HEK293 (cell line): ENCODE results near the gene CYB5D1.

Experiments used
- CTCF ChIP-seq: fragments of 450-650 bp; formaldehyde crosslinking; IDR thresholded peaks from 2 replicates; pipeline ENCODE4 v1.5.1; 2016; ENCODE audit warnings: missing biosample characterization, missing genetic modification characterization
- INSM2 ChIP-seq: fragments of 450-650 bp; formaldehyde crosslinking; IDR thresholded peaks from 2 replicates; pipeline ENCODE4 v1.5.1; 2016; ENCODE audit warnings: missing biosample characterization, missing genetic modification characterization
- KLF1 ChIP-seq: fragments of 450-650 bp; formaldehyde crosslinking; IDR thresholded peaks from 2 replicates; pipeline ENCODE4 v1.5.1; 2016; ENCODE audit warnings: missing biosample characterization, missing genetic modification characterization
- KLF8 ChIP-seq: fragments of 450-650 bp; formaldehyde crosslinking; IDR thresholded peaks from 2 replicates; pipeline ENCODE4 v1.5.1; 2016; ENCODE audit warnings: missing biosample characterization, missing genetic modification characterization
- OSR2 ChIP-seq: fragments of 450-650 bp; formaldehyde crosslinking; IDR thresholded peaks from 2 replicates; pipeline ENCODE4 v1.5.1; 2016; ENCODE audit warnings: missing biosample characterization, missing genetic modification characterization
- REPIN1 ChIP-seq: fragments of 450-650 bp; formaldehyde crosslinking; IDR thresholded peaks from 2 replicates; pipeline ENCODE4 v1.5.1; 2017; ENCODE audit warnings: missing biosample characterization, missing genetic modification characterization, low read depth
- SALL2 ChIP-seq: fragments of 450-650 bp; formaldehyde crosslinking; IDR thresholded peaks from 2 replicates; pipeline ENCODE4 v1.5.0; 2017; ENCODE audit warnings: missing biosample characterization, mild to moderate bottlenecking, missing genetic modification characterization, borderline replicate concordance
- ZBTB1 ChIP-seq: fragments of 450-650 bp; formaldehyde crosslinking; IDR thresholded peaks from 2 replicates; pipeline ENCODE4 v1.5.1; 2016; ENCODE audit warnings: missing biosample characterization, missing genetic modification characterization
- ZBTB10 ChIP-seq: fragments of 450-650 bp; formaldehyde crosslinking; IDR thresholded peaks from 2 replicates; pipeline ENCODE4 v1.5.1; 2016; ENCODE audit warnings: missing biosample characterization, missing genetic modification characterization
- ZBTB26 ChIP-seq: fragments of 450-650 bp; formaldehyde crosslinking; optimal IDR thresholded peaks from 2 replicates; pipeline ENCODE3; 2016; ENCODE audit warnings: missing biosample characterization, mild to moderate bottlenecking, missing genetic modification characterization
- ZNF155 ChIP-seq: fragments of 450-650 bp; formaldehyde crosslinking; IDR thresholded peaks from 2 replicates; pipeline ENCODE4 v1.5.1; 2016; ENCODE audit warnings: missing biosample characterization, missing genetic modification characterization
- ZNF24 ChIP-seq: fragments of 450-650 bp; formaldehyde crosslinking; IDR thresholded peaks from 2 replicates; pipeline ENCODE4 v1.5.1; 2016; ENCODE audit warnings: missing biosample characterization, missing genetic modification characterization
- ZNF26 ChIP-seq: fragments of 450-650 bp; formaldehyde crosslinking; IDR thresholded peaks from 2 replicates; pipeline ENCODE4 v1.5.1; 2016; ENCODE audit warnings: missing biosample characterization, missing genetic modification characterization
- ZNF280D ChIP-seq: fragments of 450-650 bp; formaldehyde crosslinking; IDR thresholded peaks from 2 replicates; pipeline ENCODE4 v1.5.1; 2016; ENCODE audit warnings: missing biosample characterization, missing genetic modification characterization
- ZNF292 ChIP-seq: fragments of 450-650 bp; formaldehyde crosslinking; IDR thresholded peaks from 2 replicates; pipeline ENCODE4 v1.5.1; 2016; ENCODE audit warnings: low read depth, missing biosample characterization, missing genetic modification characterization, borderline replicate concordance
- ZNF335 ChIP-seq: fragments of 450-650 bp; formaldehyde crosslinking; conservative IDR thresholded peaks from 2 replicates; pipeline ENCODE4 v1.5.1; 2016; ENCODE audit warnings: missing biosample characterization, missing genetic modification characterization
- ZNF404 ChIP-seq: fragments of 450-650 bp; formaldehyde crosslinking; IDR thresholded peaks from 2 replicates; pipeline ENCODE4 v1.5.1; 2017; ENCODE audit warnings: missing biosample characterization, missing genetic modification characterization
- ZNF449 ChIP-seq: fragments of 450-650 bp; formaldehyde crosslinking; IDR thresholded peaks from 2 replicates; pipeline ENCODE4 v1.5.1; 2017; ENCODE audit warnings: missing biosample characterization, mild to moderate bottlenecking, missing genetic modification characterization, moderate library complexity
- ZNF48 ChIP-seq: fragments of 450-650 bp; formaldehyde crosslinking; IDR thresholded peaks from 2 replicates; pipeline ENCODE4 v1.5.1; 2016; ENCODE audit warnings: missing biosample characterization, missing genetic modification characterization
- ZNF514 ChIP-seq: fragments of 450-650 bp; formaldehyde crosslinking; IDR thresholded peaks from 2 replicates; pipeline ENCODE4 v1.5.1; 2016; ENCODE audit warnings: missing biosample characterization, missing genetic modification characterization
- ZNF521 ChIP-seq: fragments of 450-650 bp; formaldehyde crosslinking; IDR thresholded peaks from 2 replicates; pipeline ENCODE4 v1.5.1; 2017; ENCODE audit warnings: missing biosample characterization, mild to moderate bottlenecking, missing genetic modification characterization
- ZNF610 ChIP-seq: fragments of 450-650 bp; formaldehyde crosslinking; IDR thresholded peaks from 2 replicates; pipeline ENCODE4 v1.5.1; 2016; ENCODE audit warnings: missing biosample characterization, missing genetic modification characterization, borderline replicate concordance
- ZNF629 ChIP-seq: fragments of 450-650 bp; formaldehyde crosslinking; IDR thresholded peaks from 2 replicates; pipeline ENCODE4 v1.5.1; 2017; ENCODE audit warnings: missing biosample characterization, missing genetic modification characterization
- ZNF843 ChIP-seq: fragments of 450-650 bp; formaldehyde crosslinking; IDR thresholded peaks from 2 replicates; pipeline ENCODE4 v1.5.1; 2016; ENCODE audit warnings: missing biosample characterization, missing genetic modification characterization
- ZSCAN30 ChIP-seq: fragments of 450-650 bp; IDR thresholded peaks from 2 replicates; pipeline ENCODE4 v1.5.1; 2018; ENCODE audit warnings: missing biosample characterization, mild to moderate bottlenecking, missing genetic modification characterization, moderate library complexity
- ZXDB ChIP-seq: fragments of 450-650 bp; formaldehyde crosslinking; IDR thresholded peaks from 2 replicates; pipeline ENCODE4 v1.5.1; 2016; ENCODE audit warnings: missing biosample characterization, missing genetic modification characterization

The CYB5D1 gene

GRCh38 chr17:7833795-7834541 is 23.8 kb upstream of the CYB5D1 start, which contains the start of gene KDM6B (continued):
- TF ChIP-seq ZNF610 (tag by site-specific recombination) = no peak
- TF ChIP-seq ZNF335 (tag by site-specific recombination) = peak; percentile 96
- TF ChIP-seq ZNF514 = no peak
- TF ChIP-seq ZNF521 (tag by site-specific recombination) = no peak
- no peak for TF ChIP-seq ZNF292
- no peak for TF ChIP-seq ZXDB (tag by site-specific recombination)
- no peak for TF ChIP-seq SALL2 (tag by site-specific recombination)
- TF ChIP-seq ZNF155 (tag by site-specific recombination) = no peak
- no peak for TF ChIP-seq ZNF48 (tag by site-specific recombination)
- TF ChIP-seq ZNF26 = no peak
- TF ChIP-seq CTCF = no peak; the same call in 1 of the 2 replicates
- TF ChIP-seq ZBTB1 (tag by site-specific recombination) = no peak
- no peak for TF ChIP-seq ZNF24 (tag by site-specific recombination)
- peak; percentile 71 for TF ChIP-seq ZBTB10 (tag by site-specific recombination)
- no peak for TF ChIP-seq ZNF404 (tag by site-specific recombination)
- peak; percentile 71 for TF ChIP-seq KLF8
- TF ChIP-seq ZBTB26 (tag by site-specific recombination) = peak; percentile 57
- TF ChIP-seq ZSCAN30 (tag by site-specific recombination) = no peak
- TF ChIP-seq KLF1 = peak; percentile 90
- no peak for TF ChIP-seq ZNF280D
- no peak for TF ChIP-seq ZNF449 (tag by site-specific recombination)
- no peak for TF ChIP-seq REPIN1
- peak; percentile 91 for TF ChIP-seq OSR2 (tag by site-specific recombination)
- no peak for TF ChIP-seq INSM2 (tag by site-specific recombination)
- no peak for TF ChIP-seq ZNF843 (tag by site-specific recombination)
- no peak; the same call in 1 of the 2 replicates for TF ChIP-seq ZNF629 (tag by site-specific recombination)
